Ectodermal cell (in vitro differentiated cells): ENCODE results near the gene AGPAT1.
"Not testable (repeated sequence)": the region's sequence is repeated elsewhere in the genome, so short reads cannot be mapped to it uniquely, and the experiment has no call there.

Experiments
- H3K27ac ChIP-seq: 2 replicates; pipeline ENCODE4 v1.7.0; 2013; ENCODE audit warnings: mild to moderate bottlenecking, low read depth, low read length; ENCODE audit not compliant: insufficient read depth, poor library complexity, severe bottlenecking
- H3K27me3 ChIP-seq: 2 replicates; pipeline ENCODE4 v1.7.0; 2013; ENCODE audit warnings: mild to moderate bottlenecking, low read length; ENCODE audit not compliant: insufficient read depth, control insufficient read depth, poor library complexity, severe bottlenecking
- H3K36me3 ChIP-seq: one replicate; pipeline ENCODE4 v1.7.0; 2013; ENCODE audit warnings: low read length; ENCODE audit not compliant: control insufficient read depth, insufficient read depth
- H3K4me1 ChIP-seq: one replicate; pipeline ENCODE4 v1.7.0; 2013; ENCODE audit warnings: low read length; ENCODE audit not compliant: control insufficient read depth, insufficient read depth
- H3K4me3 ChIP-seq: 2 replicates; pipeline ENCODE4 v1.7.0; 2013; ENCODE audit warnings: low read depth, low read length, control low read depth; ENCODE audit not compliant: insufficient read depth
- H3K9me3 ChIP-seq: 2 replicates; pipeline ENCODE4 v1.7.0; 2013; ENCODE audit warnings: mild to moderate bottlenecking, low read length, moderate library complexity; ENCODE audit not compliant: control insufficient read depth
- WGBS, 2 experiments: methylation state at CpG; one replicate each; pipeline ENCODE4 v1.1.7; 2013; ENCODE audit warnings: missing lambda C conversion rate in 2 of 2; 5-methylcytosine and 5-hydroxymethylcytosine counted together

Gene AGPAT1

GRCh38 chr6:32214126-32214525, 38.2 kb upstream of the AGPAT1 start:
- Histone ChIP-seq H3K4me1 (no peaks in the 10 kb centered on the region), H3K4me3 (no peak overlapping the region), H3K9me3 (no peaks in the 10 kb centered on the region), H3K27me3 (no peaks in the 10 kb centered on the region), H3K27ac (no peak overlapping the region), H3K36me3 (no peaks in the 10 kb centered on the region)
- WGBS, 2 experiments, result 80 to 82% methylated on average over 2 to 3 of the region's 3 CpGs

- Histone ChIP-seq H3K4me3 (no peak overlapping the region), H3K9me3 (no peaks in the 10 kb centered on the region), H3K4me1 (no peaks in the 10 kb centered on the region), H3K36me3 (no peaks in the 10 kb centered on the region), H3K27me3 (no peaks in the 10 kb centered on the region), H3K27ac (no peak overlapping the region)
- 89 to 92% methylated on average over 6 of the region's 6 CpGs for WGBS, 2 experiments
Observed at GRCh38 chr6:32213649-32214048, 37.8 kb upstream of the AGPAT1 start.

- Histone ChIP-seq H3K4me3 (no peak overlapping the region), H3K4me1 (no peaks in the 10 kb centered on the region), H3K27ac (no peak overlapping the region), H3K9me3 (no peaks in the 10 kb centered on the region), H3K27me3 (no peaks in the 10 kb centered on the region), H3K36me3 (no peaks in the 10 kb centered on the region)
- WGBS, 2 experiments, result 89 to 90% methylated on average over 12 of the region's 12 CpGs
Observed at GRCh38 chr6:32212076-32212760, 36.3 kb upstream of the AGPAT1 start.

- H3K27ac ChIP-seq, H3K9me3 ChIP-seq, H3K4me3 ChIP-seq, H3K27me3 ChIP-seq, H3K36me3 ChIP-seq, H3K4me1 ChIP-seq: not testable (repeated sequence)
- 88 to 92% methylated on average over 3 to 4 of the region's 4 CpGs for WGBS, 2 experiments
Observed at GRCh38 chr6:32211432-32211831, 35.5 kb upstream of the AGPAT1 start.

GRCh38 chr6:32210191-32210601, 34.3 kb upstream of the AGPAT1 start:
- Histone ChIP-seq H3K9me3 (no peaks in the 10 kb centered on the region), H3K27me3 (no peaks in the 10 kb centered on the region), H3K4me3 (no peak overlapping the region), H3K4me1 (no peaks in the 10 kb centered on the region), H3K36me3 (no peaks in the 10 kb centered on the region), H3K27ac (no peak overlapping the region)
- 89 to 90% methylated on average over 5 of the region's 5 CpGs for WGBS, 2 experiments

GRCh38 chr6:32208996-32209395, 33.1 kb upstream of the AGPAT1 start:
- WGBS, 2 experiments, result 86% methylated on average over 1 of the region's 1 CpG
- no peaks in the 10 kb centered on the region for H3K4me1 ChIP-seq
- H3K4me3 ChIP-seq, result no peak overlapping the region
- H3K9me3 ChIP-seq, result no peaks in the 10 kb centered on the region
- H3K36me3 ChIP-seq, result no peaks in the 10 kb centered on the region
- no peaks in the 10 kb centered on the region for H3K27me3 ChIP-seq
- no peak overlapping the region for H3K27ac ChIP-seq

GRCh38 chr6:32204268-32204715, 28.4 kb upstream of the AGPAT1 start:
- peaks cover 6% of the 10 kb centered on the region for H3K4me1 ChIP-seq
- H3K36me3 ChIP-seq, result no peaks in the 10 kb centered on the region
- no peaks in the 10 kb centered on the region for H3K9me3 ChIP-seq
- no peak overlapping the region for H3K4me3 ChIP-seq
- WGBS, 2 experiments, result 89 to 91% methylated on average over 3 of the region's 3 CpGs
- H3K27ac ChIP-seq, result no peak overlapping the region
- H3K27me3 ChIP-seq, result no peaks in the 10 kb centered on the region

- H3K36me3 ChIP-seq, result no peaks in the 10 kb centered on the region
- H3K27me3 ChIP-seq, result no peaks in the 10 kb centered on the region
- H3K27ac ChIP-seq, result no peak overlapping the region
- H3K4me3 ChIP-seq, result no peak overlapping the region
- WGBS, 2 experiments, result 88 to 91% methylated on average over 9 of the region's 9 CpGs
- no peaks in the 10 kb centered on the region for H3K9me3 ChIP-seq
- H3K4me1 ChIP-seq, result peaks cover 6% of the 10 kb centered on the region
Observed at GRCh38 chr6:32203426-32204267, 27.8 kb upstream of the AGPAT1 start.

GRCh38 chr6:32202186-32202585, 26.3 kb upstream of the AGPAT1 start:
- 90 to 91% methylated on average over 9 of the region's 9 CpGs for WGBS, 2 experiments

GRCh38 chr6:32200711-32201475, 25.0 kb upstream of the AGPAT1 start:
- WGBS, 2 experiments, result 91 to 95% methylated on average over 13 of the region's 13 CpGs
- Histone ChIP-seq H3K27me3 (no peaks in the 10 kb centered on the region), H3K27ac (no peak overlapping the region), H3K4me3 (no peak overlapping the region), H3K36me3 (no peaks in the 10 kb centered on the region), H3K9me3 (no peaks in the 10 kb centered on the region), H3K4me1 (peaks cover 13% of the 10 kb centered on the region)

More at GRCh38 chr6:32202186-32202585, 26.3 kb upstream of the AGPAT1 start:
- H3K27ac ChIP-seq, result no peak overlapping the region
- no peaks in the 10 kb centered on the region for H3K27me3 ChIP-seq
- no peaks in the 10 kb centered on the region for H3K36me3 ChIP-seq
- H3K4me1 ChIP-seq, result peaks cover 6% of the 10 kb centered on the region
- no peak overlapping the region for H3K4me3 ChIP-seq
- no peaks in the 10 kb centered on the region for H3K9me3 ChIP-seq
